PC-9 (cell line): ENCODE results near the gene JAML. TPM values are rescaled to one million over a fixed set of nuclear protein-coding genes. Genes with fewer than 3 reads are reported as not detected.

Source experiments
- BruUV-seq: library from RNA; stranded (reverse); fragments of 400-500 nt; replicated peaks from 2 replicates; lab custom pipeline; 2021; lab: Mats Ljungman, UMichigan
- CTCF ChIA-PET: fragments of 300-600 bp; sonication (Branson Sonifier 250); formaldehyde crosslinking; loops from one replicate; lab custom pipeline; 2022; ENCODE audit warnings: antibody characterized with exemption; lab: Charles Lee
- POLR2A ChIA-PET: fragments of 300-600 bp; sonication (Branson Sonifier 250); formaldehyde crosslinking; loops from one replicate; lab custom pipeline; 2022; ENCODE audit warnings: antibody characterized with exemption; ENCODE audit not compliant: unreplicated experiment; lab: Charles Lee
- DNase-seq, 2 experiments: peaks; one replicate each; pipeline versions ENCODE4 v3.0.0 to v3.0.0-alpha.2; 2015 to 2022; ENCODE audit warnings: mixed read lengths in 1 of 2
- H2AFZ ChIP-seq: fragments of 200-600 bp; sonication (generic); 2 replicates; pipeline ENCODE4 v1.8.1; 2017; ENCODE audit warnings: antibody characterized with exemption
- H3F3A ChIP-seq: fragments of 200-600 bp; sonication (generic); 2 replicates; pipeline ENCODE4 v1.8.1; 2017; ENCODE audit warnings: antibody characterized with exemption, mild to moderate bottlenecking, low read depth; ENCODE audit not compliant: insufficient read depth
- H3K27ac ChIP-seq: fragments of 200-600 bp; sonication (generic); 2 replicates; pipeline ENCODE4 v1.6.1; 2016; ENCODE audit warnings: mixed run types
- H3K27me3 ChIP-seq: fragments of 200-600 bp; sonication (generic); 2 replicates; pipeline ENCODE4 v1.6.1; 2016; ENCODE audit warnings: low read depth, mixed run types; ENCODE audit not compliant: insufficient read depth
- H3K36me3 ChIP-seq: fragments of 200-600 bp; sonication (generic); 2 replicates; pipeline ENCODE4 v1.6.1; 2016; ENCODE audit warnings: low read depth, mixed run types
- H3K4me1 ChIP-seq: fragments of 200-600 bp; sonication (generic); replicated peaks from 2 replicates; pipeline ENCODE4 v1.6.1; 2016; ENCODE audit warnings: mixed run types; ENCODE audit not compliant: insufficient read depth
- H3K4me2 ChIP-seq: fragments of 200-600 bp; sonication (generic); 2 replicates; pipeline ENCODE4 v1.6.1; 2017; ENCODE audit warnings: mixed run types
- H3K4me3 ChIP-seq: fragments of 200-600 bp; sonication (generic); 2 replicates; pipeline ENCODE4 v1.6.1; 2016; ENCODE audit warnings: mixed run types
- H3K79me2 ChIP-seq: fragments of 200-600 bp; sonication (generic); 2 replicates; pipeline ENCODE4 v1.6.1; 2017; ENCODE audit warnings: low read depth, mixed run types
- H3K9me2 ChIP-seq: fragments of 200-600 bp; sonication (generic); 2 replicates; pipeline ENCODE4 v1.8.1; 2017; ENCODE audit warnings: mild to moderate bottlenecking; ENCODE audit not compliant: insufficient read depth
- H3K9me3 ChIP-seq: fragments of 200-600 bp; sonication (generic); 2 replicates; pipeline ENCODE4 v1.8.1; 2016; ENCODE audit warnings: low read depth; ENCODE audit not compliant: insufficient read depth
- H4K20me1 ChIP-seq: fragments of 200-600 bp; sonication (generic); 2 replicates; pipeline ENCODE4 v1.8.1; 2017; ENCODE audit not compliant: insufficient read depth
- CTCF ChIP-seq: fragments of 200-600 bp; sonication (generic); conservative IDR thresholded peaks from 2 replicates; pipeline ENCODE4 v1.6.1; 2017; ENCODE audit warnings: mixed run types, antibody characterized with exemption, mild to moderate bottlenecking, moderate library complexity
- EZH2 ChIP-seq: fragments of 200-600 bp; sonication (generic); IDR thresholded peaks from 2 replicates; pipeline ENCODE4 v1.8.0; 2017; ENCODE audit warnings: antibody characterized with exemption, low read depth
- intact Hi-C: fragments of 100-400 bp; cut with micrococcal nuclease; formaldehyde crosslinking; loops from one replicate; pipeline ENCODE4 v1.10.0; 2022; ENCODE audit not compliant: unreplicated experiment
- total RNA-seq: library from RNA; stranded (reverse); gene quantifications from 2 replicates; pipeline ENCODE4 v1.2.3, GENCODE V29; 2021

JAML gene
- total RNA-seq, 1 experiment from 2014 or later = not detected

- no peak overlapping the region for H2AFZ ChIP-seq
- intact Hi-C loops = no loop called here
Measured at GRCh38 chr11:118167906-118168305, 56.9 kb downstream of the JAML start.

GRCh38 chr11:118167253-118167652 is 57.6 kb downstream of the JAML start:
- no peak for TF ChIP-seq EZH2
- no peak for TF ChIP-seq CTCF
- BruUV-seq = no TSS peak
- no peaks in the 10 kb centered on the region for H3K79me2 ChIP-seq
- H3K4me1 ChIP-seq = no peaks in the 10 kb centered on the region
- H3F3A ChIP-seq = no peaks in the 10 kb centered on the region
- intact Hi-C loops = no loop called here
- no peaks in the 10 kb centered on the region for H3K9me3 ChIP-seq
- H3K4me3 ChIP-seq = no peak overlapping the region
- no peak overlapping the region for H3K27ac ChIP-seq
- DNase-seq = no peak
- no peak overlapping the region for H2AFZ ChIP-seq
- H3K9me2 ChIP-seq = no peaks in the 10 kb centered on the region
- no peak overlapping the region for H3K4me2 ChIP-seq
- no peaks in the 10 kb centered on the region for H3K36me3 ChIP-seq
- no peaks in the 10 kb centered on the region for H4K20me1 ChIP-seq
- peaks cover 62% of the 10 kb centered on the region for H3K27me3 ChIP-seq
- POLR2A ChIA-PET = no interaction called here
- CTCF ChIA-PET = no interaction called here

More at GRCh38 chr11:118167906-118168305, 56.9 kb downstream of the JAML start:
- H3K79me2 ChIP-seq = no peaks in the 10 kb centered on the region
- no peak overlapping the region for H3K4me2 ChIP-seq
- no peak for DNase-seq
- no TSS peak for BruUV-seq
- no peak overlapping the region for H3K4me3 ChIP-seq
- TF ChIP-seq CTCF (no peak), EZH2 (no peak)
- no peak overlapping the region for H3K27ac ChIP-seq
- peaks cover 56% of the 10 kb centered on the region for H3K27me3 ChIP-seq
- H3K36me3 ChIP-seq = no peaks in the 10 kb centered on the region
- no peaks in the 10 kb centered on the region for H3F3A ChIP-seq
- no peaks in the 10 kb centered on the region for H3K9me2 ChIP-seq
- no peaks in the 10 kb centered on the region for H3K4me1 ChIP-seq
- no peaks in the 10 kb centered on the region for H3K9me3 ChIP-seq
- POLR2A ChIA-PET = no interaction called here
- no peaks in the 10 kb centered on the region for H4K20me1 ChIP-seq
- CTCF ChIA-PET = no interaction called here

- Histone ChIP-seq H3K4me1 (no peaks in the 10 kb centered on the region), H3K36me3 (no peaks in the 10 kb centered on the region), H4K20me1 (no peaks in the 10 kb centered on the region), H3K79me2 (no peaks in the 10 kb centered on the region), H3K9me2 (no peaks in the 10 kb centered on the region), H3K9me3 (no peaks in the 10 kb centered on the region), H3K4me3 (no peak overlapping the region), H3K27ac (no peak overlapping the region), H3K4me2 (no peak overlapping the region), H3K27me3 (peaks cover 69% of the 10 kb centered on the region), H3F3A (no peaks in the 10 kb centered on the region), H2AFZ (no peak overlapping the region)
- TF ChIP-seq CTCF = no peak
- no peak for TF ChIP-seq EZH2
- ChIA-PET CTCF (no interaction called here), POLR2A (no interaction called here)
- BruUV-seq = no TSS peak
- intact Hi-C loops = no loop called here
- DNase-seq = no peak
Measured at GRCh38 chr11:118166641-118167040, 58.2 kb downstream of the JAML start.
